ENCODE measurements around the gene RBM26. TPM values are rescaled to one million over a fixed set of nuclear protein-coding genes. Genes with fewer than 3 reads are reported as not detected.

The RBM26 gene
- total and polyA plus RNA-seq, 7 experiments from 2014 or later, result 15.7 to 136 (median 77.5) TPM

- H3K4me3 Mint-ChIP-seq, result peak overlapping the region in 1 of 10 donors; percentile 54
- ChIA-PET CTCF (no interaction called here), POLR2A (no interaction called here)
- Histone ChIP-seq H3K27ac (ENCODE audit: low read depth, low read length) (no peak overlapping the region), H3K9me3 (ENCODE audit: control insufficient read depth in 2 of 3, low read length in 3 of 3) (no peaks in the 10 kb centered on the region), H3K4me3 (ENCODE audit: low read length) (peak overlapping the region; percentile 6), H3K4me1 (ENCODE audit: control insufficient read depth in 2 of 2, insufficient read depth in 2 of 2, low read length in 2 of 2) (peaks cover 19 to 28% of the 10 kb centered on the region in 2 donors), H3K36me3 (ENCODE audit: control insufficient read depth in 2 of 3, insufficient read depth in 3 of 3, low read length in 3 of 3) (no peaks in the 10 kb centered on the region), H3K27me3 (ENCODE audit: control insufficient read depth in 2 of 2, insufficient read depth in 2 of 2, low read length in 2 of 2) (no peaks in the 10 kb centered on the region)
- DNase-seq (no peak), ATAC-seq (no peak)
- peaks cover 0 to 7% (median 0%) of the 10 kb centered on the region in 5 donors for H3K36me3 Mint-ChIP-seq
- intact Hi-C loops (cut with micrococcal nuclease), result no loop called here
- H3K9me3 Mint-ChIP-seq, result peaks cover 0 to 4% (median 0%) of the 10 kb centered on the region in 11 donors
- no peaks in the 10 kb centered on the region for H3K27me3 Mint-ChIP-seq
- H3K27ac Mint-ChIP-seq, result peak overlapping the region in 1 of 9 donors; percentile 3
- H3K4me1 Mint-ChIP-seq, result peaks cover 30 to 69% (median 56%) of the 10 kb centered on the region in 7 donors
Observed at GRCh38 chr13:79448413-79448812, 42.4 kb upstream of the RBM26 start.

- no peak overlapping the region for H3K27ac ChIP-seq (ENCODE audit: low read depth, low read length)
- DNase-seq (no peak), ATAC-seq (no peak)
- peaks cover 19 to 28% of the 10 kb centered on the region in 2 donors for H3K4me1 ChIP-seq (ENCODE audit: control insufficient read depth in 2 of 2, insufficient read depth in 2 of 2, low read length in 2 of 2)
- no peaks in the 10 kb centered on the region for H3K27me3 Mint-ChIP-seq
- no peaks in the 10 kb centered on the region for H3K36me3 ChIP-seq (ENCODE audit: control insufficient read depth in 2 of 3, insufficient read depth in 3 of 3, low read length in 3 of 3)
- H3K27me3 ChIP-seq (ENCODE audit: control insufficient read depth in 2 of 2, insufficient read depth in 2 of 2, low read length in 2 of 2), result no peaks in the 10 kb centered on the region
- ChIA-PET CTCF (no interaction called here), POLR2A (no interaction called here)
- intact Hi-C loops (cut with micrococcal nuclease), result loop anchor here in 1 of 2 donors (2.0 kb wide), 1 partner anchor 23 kb away; no protein-coding TSS in a partner anchor
- no peak overlapping the region for H3K4me3 ChIP-seq (ENCODE audit: low read length)
- peaks cover 0 to 4% (median 0%) of the 10 kb centered on the region in 11 donors for H3K9me3 Mint-ChIP-seq
- no peaks in the 10 kb centered on the region for H3K9me3 ChIP-seq (ENCODE audit: control insufficient read depth in 2 of 3, low read length in 3 of 3)
- H3K36me3 Mint-ChIP-seq, result peaks cover 0 to 7% (median 0%) of the 10 kb centered on the region in 5 donors
- peaks cover 30 to 63% (median 56%) of the 10 kb centered on the region in 7 donors for H3K4me1 Mint-ChIP-seq
- H3K27ac Mint-ChIP-seq, result no peak overlapping the region
- H3K4me3 Mint-ChIP-seq, result no peak overlapping the region
Observed at GRCh38 chr13:79447741-79448140, 41.7 kb upstream of the RBM26 start.

- no peak overlapping the region for H3K27ac ChIP-seq (ENCODE audit: low read depth, low read length)
- no peak overlapping the region for H3K4me3 ChIP-seq (ENCODE audit: low read length)
- H3K36me3 Mint-ChIP-seq, result peaks cover 0 to 7% (median 0%) of the 10 kb centered on the region in 5 donors
- DNase-seq (no peak), ATAC-seq (no peak)
- ChIA-PET POLR2A (no interaction called here), CTCF (no interaction called here)
- no peaks in the 10 kb centered on the region for H3K9me3 ChIP-seq (ENCODE audit: control insufficient read depth in 2 of 3, low read length in 3 of 3)
- peaks cover 30 to 57% (median 50%) of the 10 kb centered on the region in 7 donors for H3K4me1 Mint-ChIP-seq
- peaks cover 17 to 26% of the 10 kb centered on the region in 2 donors for H3K4me1 ChIP-seq (ENCODE audit: control insufficient read depth in 2 of 2, insufficient read depth in 2 of 2, low read length in 2 of 2)
- H3K27ac Mint-ChIP-seq, result no peak overlapping the region
- no peaks in the 10 kb centered on the region for H3K27me3 Mint-ChIP-seq
- no peak overlapping the region for H3K4me3 Mint-ChIP-seq
- intact Hi-C loops (cut with micrococcal nuclease), result loop anchor here in 1 of 2 donors (2.0 kb wide), 1 partner anchor 22 kb away; no protein-coding TSS in a partner anchor
- no peaks in the 10 kb centered on the region for H3K36me3 ChIP-seq (ENCODE audit: control insufficient read depth in 2 of 3, insufficient read depth in 3 of 3, low read length in 3 of 3)
- H3K9me3 Mint-ChIP-seq, result peaks cover 0 to 4% (median 0%) of the 10 kb centered on the region in 11 donors
- no peaks in the 10 kb centered on the region for H3K27me3 ChIP-seq (ENCODE audit: control insufficient read depth in 2 of 2, insufficient read depth in 2 of 2, low read length in 2 of 2)
Observed at GRCh38 chr13:79447141-79447540, 41.1 kb upstream of the RBM26 start.

DNA sequence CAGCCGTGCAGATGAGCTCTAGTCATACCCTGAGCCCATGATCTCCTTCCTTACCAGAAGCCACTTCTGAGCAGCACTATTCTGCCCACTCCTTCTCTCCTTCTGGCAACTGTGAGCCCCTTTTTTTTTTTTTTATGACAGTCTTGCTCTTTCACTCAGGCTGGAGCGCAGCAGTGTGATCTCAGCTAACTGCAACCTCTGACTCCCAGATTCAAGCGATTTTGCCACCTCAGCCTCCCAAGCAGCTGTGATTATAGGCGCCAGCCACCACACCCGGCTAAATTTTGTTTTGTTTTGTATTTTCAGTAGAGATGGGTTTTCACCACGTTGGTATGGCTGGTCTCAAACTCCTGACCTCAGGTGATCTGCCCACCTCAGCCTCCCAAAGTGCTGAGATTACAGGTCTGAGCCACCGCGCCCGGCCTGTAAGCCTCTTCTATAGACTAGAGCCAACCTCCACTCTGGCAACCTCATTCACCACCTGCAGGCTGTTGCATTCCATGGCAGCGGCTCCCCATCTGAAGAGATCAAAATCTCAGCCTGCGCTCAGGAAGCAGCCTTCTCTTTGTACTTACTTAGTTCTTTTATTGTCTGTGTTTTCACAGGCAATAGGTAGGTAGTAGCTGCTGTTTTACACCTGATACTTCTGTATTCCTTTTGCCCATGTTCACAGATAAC, 40.1 kb upstream of the RBM26 start:
- no peaks in the 10 kb centered on the region for H3K36me3 ChIP-seq (ENCODE audit: control insufficient read depth in 2 of 3, insufficient read depth in 3 of 3, low read length in 3 of 3)
- DNase-seq, result peak in 5 of 9 donors; percentile 5 to 29 (median 17)
- intact Hi-C loops (cut with micrococcal nuclease), result loop anchor here in 1 of 2 donors (2.0 kb wide), 1 partner anchor 21 kb away; no protein-coding TSS in a partner anchor
- H3K36me3 Mint-ChIP-seq, result peaks cover 0 to 7% (median 0%) of the 10 kb centered on the region in 5 donors
- peak overlapping the region in 5 of 9 donors; percentile 6 to 37 (median 28) for H3K27ac Mint-ChIP-seq
- CTCF ChIA-PET, result no interaction called here
- POLR2A ChIA-PET, result interaction anchor here (0.7 kb wide), 1 partner anchor 98 kb away, joined by 3 read pairs; no protein-coding TSS in a partner anchor
- no peak overlapping the region for H3K4me3 ChIP-seq (ENCODE audit: low read length)
- H3K4me1 ChIP-seq (ENCODE audit: control insufficient read depth in 2 of 2, insufficient read depth in 2 of 2, low read length in 2 of 2), result peaks cover 8 to 18% of the 10 kb centered on the region in 2 donors
- no peak overlapping the region for H3K27ac ChIP-seq (ENCODE audit: low read depth, low read length)
- peaks cover 24 to 46% (median 40%) of the 10 kb centered on the region in 7 donors for H3K4me1 Mint-ChIP-seq
- H3K27me3 ChIP-seq (ENCODE audit: control insufficient read depth in 2 of 2, insufficient read depth in 2 of 2, low read length in 2 of 2), result no peaks in the 10 kb centered on the region
- H3K9me3 ChIP-seq (ENCODE audit: control insufficient read depth in 2 of 3, low read length in 3 of 3), result no peaks in the 10 kb centered on the region
- peaks cover 0 to 4% (median 0%) of the 10 kb centered on the region in 11 donors for H3K9me3 Mint-ChIP-seq
- peak; percentile 80 for ATAC-seq
- H3K4me3 Mint-ChIP-seq, result peak overlapping the region in 1 of 10 donors; percentile 20
- H3K27me3 Mint-ChIP-seq, result no peaks in the 10 kb centered on the region

DNA sequence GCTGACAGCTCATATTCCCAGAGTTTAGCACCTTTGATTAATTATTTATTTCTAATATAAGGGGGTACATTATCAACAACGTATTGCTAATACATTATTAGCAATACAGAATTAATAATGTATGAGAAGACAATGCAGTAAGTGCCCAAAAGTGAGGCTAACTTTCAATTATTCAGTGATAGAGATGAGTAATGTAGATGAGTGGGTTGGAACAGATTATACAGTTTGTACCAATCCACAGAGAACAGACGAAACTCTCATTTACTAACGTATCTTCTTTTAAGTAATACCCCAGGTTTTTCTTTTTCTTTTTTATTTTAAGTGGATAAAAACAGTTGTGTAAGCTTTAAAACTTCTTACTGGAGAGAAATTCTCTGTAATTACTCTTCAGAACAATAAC, 36.7 kb upstream of the RBM26 start:
- H3K4me1 ChIP-seq (ENCODE audit: control insufficient read depth in 2 of 2, insufficient read depth in 2 of 2, low read length in 2 of 2), result no peaks in the 10 kb centered on the region
- Mint-ChIP-seq H3K4me1 (peaks cover 12 to 25% (median 15%) of the 10 kb centered on the region in 7 donors), H3K27me3 (no peaks in the 10 kb centered on the region), H3K9me3 (no peaks in the 10 kb centered on the region), H3K4me3 (no peak overlapping the region), H3K27ac (no peak overlapping the region), H3K36me3 (no peaks in the 10 kb centered on the region)
- H3K36me3 ChIP-seq (ENCODE audit: control insufficient read depth in 2 of 3, insufficient read depth in 3 of 3, low read length in 3 of 3), result no peaks in the 10 kb centered on the region
- ATAC-seq (no peak), DNase-seq (no peak)
- ChIA-PET CTCF (no interaction called here), POLR2A (interaction anchor here (0.9 kb wide), 1 partner anchor 9 kb away, joined by 3 read pairs; no protein-coding TSS in a partner anchor)
- H3K27ac ChIP-seq (ENCODE audit: low read depth, low read length), result no peak overlapping the region
- no peak overlapping the region for H3K4me3 ChIP-seq (ENCODE audit: low read length)
- no peaks in the 10 kb centered on the region for H3K27me3 ChIP-seq (ENCODE audit: control insufficient read depth in 2 of 2, insufficient read depth in 2 of 2, low read length in 2 of 2)
- intact Hi-C loops (cut with micrococcal nuclease), result no loop called here
- H3K9me3 ChIP-seq (ENCODE audit: control insufficient read depth in 2 of 3, low read length in 3 of 3), result no peaks in the 10 kb centered on the region

DNA sequence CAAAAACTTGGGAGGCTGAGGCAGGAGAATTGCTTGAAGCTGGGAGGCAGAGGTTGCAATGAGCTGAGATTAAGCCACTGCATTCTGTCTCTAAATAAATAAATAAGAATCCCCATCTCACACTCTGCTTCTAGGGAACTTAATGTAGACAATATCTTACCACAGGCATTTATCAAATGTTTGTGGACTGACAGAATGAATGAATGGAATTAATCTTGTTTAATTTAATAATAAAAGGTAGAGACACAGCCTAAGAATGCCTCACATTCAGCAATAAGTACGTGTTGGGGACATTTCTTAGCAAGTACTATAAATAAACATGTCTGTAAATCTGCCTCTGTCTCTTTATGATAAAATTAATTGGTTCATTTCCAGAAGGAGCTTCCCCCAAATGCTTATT, 36.2 kb upstream of the RBM26 start:
- DNase-seq (no peak), ATAC-seq (no peak)
- no peak overlapping the region for H3K4me3 Mint-ChIP-seq
- POLR2A ChIA-PET, result interaction anchor here (0.9 kb wide), 1 partner anchor 9 kb away, joined by 3 read pairs; no protein-coding TSS in a partner anchor
- H3K9me3 Mint-ChIP-seq, result no peaks in the 10 kb centered on the region
- no peaks in the 10 kb centered on the region for H3K36me3 ChIP-seq (ENCODE audit: control insufficient read depth in 2 of 3, insufficient read depth in 3 of 3, low read length in 3 of 3)
- no peak overlapping the region for H3K27ac Mint-ChIP-seq
- peaks cover 8 to 20% (median 13%) of the 10 kb centered on the region in 7 donors for H3K4me1 Mint-ChIP-seq
- no peaks in the 10 kb centered on the region for H3K9me3 ChIP-seq (ENCODE audit: control insufficient read depth in 2 of 3, low read length in 3 of 3)
- H3K27ac ChIP-seq (ENCODE audit: low read depth, low read length), result no peak overlapping the region
- CTCF ChIA-PET, result interaction anchor here (0.9 kb wide), 1 partner anchor 18 kb away, joined by 4 read pairs; no protein-coding TSS in a partner anchor
- intact Hi-C loops (cut with micrococcal nuclease), result no loop called here
- H3K36me3 Mint-ChIP-seq, result no peaks in the 10 kb centered on the region
- H3K27me3 ChIP-seq (ENCODE audit: control insufficient read depth in 2 of 2, insufficient read depth in 2 of 2, low read length in 2 of 2), result no peaks in the 10 kb centered on the region
- no peak overlapping the region for H3K4me3 ChIP-seq (ENCODE audit: low read length)
- H3K27me3 Mint-ChIP-seq, result no peaks in the 10 kb centered on the region
- no peaks in the 10 kb centered on the region for H3K4me1 ChIP-seq (ENCODE audit: control insufficient read depth in 2 of 2, insufficient read depth in 2 of 2, low read length in 2 of 2)
